ENCODE data around the gene CHRNB2.

GRCh38 chr1:154586641-154587040 is 19.1 kb downstream of the CHRNB2 start:
- TF ChIP-seq, protein P1, sequence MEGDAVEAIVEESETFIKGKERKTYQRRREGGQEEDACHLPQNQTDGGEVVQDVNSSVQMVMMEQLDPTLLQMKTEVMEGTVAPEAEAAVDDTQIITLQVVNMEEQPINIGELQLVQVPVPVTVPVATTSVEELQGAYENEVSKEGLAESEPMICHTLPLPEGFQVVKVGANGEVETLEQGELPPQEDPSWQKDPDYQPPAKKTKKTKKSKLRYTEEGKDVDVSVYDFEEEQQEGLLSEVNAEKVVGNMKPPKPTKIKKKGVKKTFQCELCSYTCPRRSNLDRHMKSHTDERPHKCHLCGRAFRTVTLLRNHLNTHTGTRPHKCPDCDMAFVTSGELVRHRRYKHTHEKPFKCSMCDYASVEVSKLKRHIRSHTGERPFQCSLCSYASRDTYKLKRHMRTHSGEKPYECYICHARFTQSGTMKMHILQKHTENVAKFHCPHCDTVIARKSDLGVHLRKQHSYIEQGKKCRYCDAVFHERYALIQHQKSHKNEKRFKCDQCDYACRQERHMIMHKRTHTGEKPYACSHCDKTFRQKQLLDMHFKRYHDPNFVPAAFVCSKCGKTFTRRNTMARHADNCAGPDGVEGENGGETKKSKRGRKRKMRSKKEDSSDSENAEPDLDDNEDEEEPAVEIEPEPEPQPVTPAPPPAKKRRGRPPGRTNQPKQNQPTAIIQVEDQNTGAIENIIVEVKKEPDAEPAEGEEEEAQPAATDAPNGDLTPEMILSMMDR (IDR thresholded peaks at IDR 0.05) = no peak
- no peak for TF ChIP-seq POLR2AphosphoS5 (IDR thresholded peaks at IDR 0.05)
- TF ChIP-seq POLR2A (IDR thresholded peaks at IDR 0.05) = no peak
- TF ChIP-seq EP300 (IDR thresholded peaks at IDR 0.05) = no peak
